Chondrocyte (in vitro differentiated cells): ENCODE data around the gene GPA33. TPM values are rescaled to one million over a fixed set of nuclear protein-coding genes. Genes with fewer than 3 reads are reported as not detected.

Experiments
- DNase-seq: peaks from one replicate; pipeline ENCODE4 v3.0.0; 2021; ENCODE audit warnings: mixed read lengths, low spot score
- H3K27ac Mint-ChIP-seq: one replicate; pipeline ENCODE4 v1.8.0; 2021; ENCODE audit warnings: mild to moderate bottlenecking, moderate library complexity, mixed read lengths; ENCODE audit not compliant: unreplicated experiment
- H3K27me3 Mint-ChIP-seq: 2 replicates; pipeline ENCODE4 v1.8.0; 2021; ENCODE audit warnings: low read depth, mixed read lengths
- H3K36me3 Mint-ChIP-seq: 2 replicates; pipeline ENCODE4 v1.8.0; 2021; ENCODE audit warnings: low read depth, mixed read lengths
- H3K4me1 Mint-ChIP-seq: 2 replicates; pipeline ENCODE4 v1.8.0; 2021; ENCODE audit warnings: low read depth, mild to moderate bottlenecking, mixed read lengths
- H3K4me3 Mint-ChIP-seq: one replicate; pipeline ENCODE4 v1.8.0; 2021; ENCODE audit warnings: mild to moderate bottlenecking, moderate library complexity, mixed read lengths; ENCODE audit not compliant: unreplicated experiment
- H3K9me3 Mint-ChIP-seq: 2 replicates; pipeline ENCODE4 v1.8.0; 2021; ENCODE audit warnings: low read depth, mixed read lengths
- CTCF ChIP-seq: fragments of 200-600 bp; sonication (generic); IDR thresholded peaks from 2 replicates; pipeline ENCODE4 v1.5.0; 2021; ENCODE audit warnings: antibody characterized with exemption, mild to moderate bottlenecking, moderate library complexity
- total RNA-seq: library from RNA; stranded (reverse); gene quantifications from 3 replicates; pipeline ENCODE4 v1.2.1, GENCODE V29; 2021

Gene GPA33
- total RNA-seq, 1 donor from 2014 or later = not detected

GRCh38 chr1:167089939-167090313 is 251 bp downstream of the GPA33 start:
- Mint-ChIP-seq H3K9me3 (no peaks in the 10 kb centered on the region), H3K4me3 (no peak overlapping the region), H3K27me3 (no peaks in the 10 kb centered on the region), H3K4me1 (peaks cover 29% of the 10 kb centered on the region), H3K36me3 (no peaks in the 10 kb centered on the region), H3K27ac (no peak overlapping the region)
- no peak for TF ChIP-seq CTCF
- no peak for DNase-seq

- H3K4me3 Mint-ChIP-seq = no peak overlapping the region
- H3K27ac Mint-ChIP-seq = no peak overlapping the region
- DNase-seq = no peak
- no peak for TF ChIP-seq CTCF
- H3K27me3 Mint-ChIP-seq = no peaks in the 10 kb centered on the region
- H3K36me3 Mint-ChIP-seq = no peaks in the 10 kb centered on the region
- peaks cover 19% of the 10 kb centered on the region for H3K4me1 Mint-ChIP-seq
- no peaks in the 10 kb centered on the region for H3K9me3 Mint-ChIP-seq
These were observed 1.3 kb downstream of the GPA33 start for GRCh38 chr1:167088746-167089417.

- no peak overlapping the region for H3K4me3 Mint-ChIP-seq
- no peaks in the 10 kb centered on the region for H3K4me1 Mint-ChIP-seq
- no peaks in the 10 kb centered on the region for H3K27me3 Mint-ChIP-seq
- no peak for TF ChIP-seq CTCF
- H3K27ac Mint-ChIP-seq = no peak overlapping the region
- no peaks in the 10 kb centered on the region for H3K9me3 Mint-ChIP-seq
- no peaks in the 10 kb centered on the region for H3K36me3 Mint-ChIP-seq
- no peak for DNase-seq
These were observed 3.4 kb downstream of the GPA33 start for GRCh38 chr1:167086768-167087167.

- Mint-ChIP-seq H3K36me3 (no peaks in the 10 kb centered on the region), H3K4me3 (no peak overlapping the region), H3K9me3 (no peaks in the 10 kb centered on the region), H3K27me3 (peaks cover 3% of the 10 kb centered on the region), H3K4me1 (no peaks in the 10 kb centered on the region), H3K27ac (no peak overlapping the region)
- DNase-seq = no peak
- TF ChIP-seq CTCF = no peak
These were observed 4.1 kb downstream of the GPA33 start for GRCh38 chr1:167086033-167086432.

- Mint-ChIP-seq H3K36me3 (no peaks in the 10 kb centered on the region), H3K27me3 (peaks cover 8% of the 10 kb centered on the region), H3K27ac (no peak overlapping the region), H3K4me3 (no peak overlapping the region), H3K4me1 (no peaks in the 10 kb centered on the region), H3K9me3 (no peaks in the 10 kb centered on the region)
- no peak for TF ChIP-seq CTCF
- DNase-seq = no peak
These were observed 5.4 kb downstream of the GPA33 start for GRCh38 chr1:167084757-167085156.
